ENCODE measurements around the gene DRD2.

- TF ChIP-seq, protein P1, sequence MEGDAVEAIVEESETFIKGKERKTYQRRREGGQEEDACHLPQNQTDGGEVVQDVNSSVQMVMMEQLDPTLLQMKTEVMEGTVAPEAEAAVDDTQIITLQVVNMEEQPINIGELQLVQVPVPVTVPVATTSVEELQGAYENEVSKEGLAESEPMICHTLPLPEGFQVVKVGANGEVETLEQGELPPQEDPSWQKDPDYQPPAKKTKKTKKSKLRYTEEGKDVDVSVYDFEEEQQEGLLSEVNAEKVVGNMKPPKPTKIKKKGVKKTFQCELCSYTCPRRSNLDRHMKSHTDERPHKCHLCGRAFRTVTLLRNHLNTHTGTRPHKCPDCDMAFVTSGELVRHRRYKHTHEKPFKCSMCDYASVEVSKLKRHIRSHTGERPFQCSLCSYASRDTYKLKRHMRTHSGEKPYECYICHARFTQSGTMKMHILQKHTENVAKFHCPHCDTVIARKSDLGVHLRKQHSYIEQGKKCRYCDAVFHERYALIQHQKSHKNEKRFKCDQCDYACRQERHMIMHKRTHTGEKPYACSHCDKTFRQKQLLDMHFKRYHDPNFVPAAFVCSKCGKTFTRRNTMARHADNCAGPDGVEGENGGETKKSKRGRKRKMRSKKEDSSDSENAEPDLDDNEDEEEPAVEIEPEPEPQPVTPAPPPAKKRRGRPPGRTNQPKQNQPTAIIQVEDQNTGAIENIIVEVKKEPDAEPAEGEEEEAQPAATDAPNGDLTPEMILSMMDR (conservative IDR thresholded peaks at IDR 0.05; ENCODE audit: low read length): no peak
- TF ChIP-seq EZH2phosphoT487 (IDR thresholded peaks at IDR 0.05; ENCODE audit: borderline replicate concordance, low read depth, low read length): no peak
Observed at GRCh38 chr11:113467545-113467944, 7.7 kb downstream of the DRD2 start.

Data from OCI-LY7 (cell line).